Astrocyte (in vitro differentiated cells and primary cell): ENCODE results near the gene RANBP17.

ENCODE experiments used
- CTCF ChIP-seq: IDR thresholded peaks from 2 replicates; pipeline ENCODE4 v1.5.1; 2011; ENCODE audit warnings: low read depth, mild to moderate bottlenecking, inconsistent platforms, low read length, moderate library complexity; ENCODE audit not compliant: insufficient read depth
- EZH2 ChIP-seq: IDR thresholded peaks from 2 replicates; pipeline ENCODE4 v1.6.1; 2012; ENCODE audit warnings: mild to moderate bottlenecking, low read length, inconsistent platforms; ENCODE audit not compliant: insufficient read depth

GRCh38 chr5:171275841-171276544, 414.2 kb downstream of the RANBP17 start:
- TF ChIP-seq EZH2 (no peak), CTCF (no peak)
